Lower lobe of right lung (tissue), 2 donors: ENCODE data around the gene LRRC61. TPM values are rescaled to one million over a fixed set of nuclear protein-coding genes. Genes with fewer than 3 reads are reported as not detected.

Experiments used
- ATAC-seq, 2 donors: fragments of 200-7000 bp; cut with Tn5 transposase; one replicate each; pipeline ENCODE4 v1.9.1; 2020 to 2022; ENCODE audit warnings: mild to moderate bottlenecking in 2 of 2, moderate library complexity in 2 of 2
- DNase-seq: peaks from one replicate; pipeline ENCODE4 v3.0.0-alpha.2; 2020
- H3K27ac ChIP-seq: fragments of 200-600 bp; one replicate; pipeline ENCODE4 v1.8.0; 2022
- H3K27me3 ChIP-seq: fragments of 200-600 bp; one replicate; pipeline ENCODE4 v1.8.0; 2022; ENCODE audit warnings: low read depth
- H3K36me3 ChIP-seq: fragments of 200-600 bp; one replicate; pipeline ENCODE4 v1.8.0; 2022; ENCODE audit warnings: mild to moderate bottlenecking
- H3K4me1 ChIP-seq: fragments of 200-600 bp; one replicate; pipeline ENCODE4 v1.8.0; 2022
- H3K4me3 ChIP-seq: fragments of 200-600 bp; one replicate; pipeline ENCODE4 v1.8.0; 2022; ENCODE audit warnings: mild to moderate bottlenecking
- H3K9me3 ChIP-seq: fragments of 200-600 bp; one replicate; pipeline ENCODE4 v1.8.0; 2022
- CTCF ChIP-seq: fragments of 200-600 bp; IDR thresholded peaks from one replicate; pipeline ENCODE4 v1.8.0; 2022; ENCODE audit warnings: antibody characterized with exemption, mild to moderate bottlenecking
- intact Hi-C: fragments of 100-400 bp; cut with DNase I; formaldehyde crosslinking; loops from one replicate; pipeline ENCODE4 v1.11.0; 2022
- total RNA-seq: library from RNA; stranded (reverse); fragmentation: NEBNext Ultra II Directional; extraction: Animal tissue kit (Norgen Biotek cat#: 25700); gene quantifications from one replicate; pipeline ENCODE4 v1.2.1, GENCODE V29; 2021
- donor health status: DM: no; HTN: yes; CAD: no; lungs with severe emphysema.

LRRC61 gene
- total RNA-seq, 1 donor from 2014 or later: 16.2 TPM

DNA sequence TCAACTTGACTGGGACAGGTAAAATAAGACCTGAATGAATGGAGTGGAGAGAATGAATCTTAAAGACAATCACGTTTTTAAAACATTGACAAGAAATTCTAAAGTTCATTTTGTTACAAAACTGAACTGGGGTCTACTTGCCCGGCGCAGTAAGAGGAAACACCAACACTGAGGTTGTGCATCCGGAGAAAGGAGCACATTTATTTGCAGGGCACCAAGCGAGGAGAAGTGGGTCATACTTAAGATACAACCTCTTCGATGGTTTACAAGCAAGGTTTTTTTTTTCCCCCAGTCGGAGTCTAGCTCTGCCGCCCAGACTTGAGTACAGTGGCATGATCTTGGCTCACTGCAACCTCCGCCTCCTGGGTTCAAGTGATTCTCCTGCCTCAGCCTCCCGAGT, 42.0 kb downstream of the LRRC61 start:
- no peak for DNase-seq
- Histone ChIP-seq H3K36me3 (peaks cover 4% of the 10 kb centered on the region), H3K4me1 (peaks cover 23% of the 10 kb centered on the region), H3K27ac (peak overlapping the region; percentile 20), H3K9me3 (no peaks in the 10 kb centered on the region), H3K4me3 (no peak overlapping the region), H3K27me3 (no peaks in the 10 kb centered on the region)
- no peak for ATAC-seq
- intact Hi-C loops: no loop called here
- TF ChIP-seq CTCF: no peak

DNA sequence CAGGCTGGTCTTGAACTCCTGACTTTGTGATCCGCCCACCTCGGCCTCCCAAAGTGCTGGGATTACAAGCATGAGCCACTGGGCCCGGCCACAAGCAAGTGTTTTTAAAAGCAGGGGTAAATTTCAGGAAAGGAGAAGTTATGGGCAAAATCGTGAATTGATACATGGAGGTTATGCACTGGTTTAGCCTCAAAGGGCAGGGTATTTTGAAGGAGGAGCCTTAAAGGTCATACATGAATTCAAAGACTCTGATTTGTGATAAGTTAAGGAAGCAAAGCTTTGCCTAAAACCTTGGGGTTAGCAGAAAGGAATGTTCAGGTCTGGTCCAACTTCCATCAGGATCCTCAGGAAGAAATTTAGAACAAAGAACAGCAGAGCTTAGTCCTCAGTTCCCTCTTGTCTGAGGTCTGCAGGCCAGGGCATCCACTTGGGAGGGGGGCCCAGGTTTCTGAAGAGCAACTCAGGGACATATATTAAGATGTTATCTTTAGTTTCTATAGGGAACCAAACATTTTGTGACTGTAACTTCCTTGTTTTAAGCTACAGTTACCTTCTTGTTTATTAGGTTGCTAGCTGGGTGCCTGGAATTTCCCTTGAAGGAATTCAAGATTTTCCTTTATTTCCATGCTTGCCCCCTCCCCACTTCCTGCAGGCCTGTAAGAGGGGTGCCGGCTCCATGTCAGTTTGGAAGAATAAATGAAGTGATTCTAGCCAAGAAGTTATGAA, 42.7 kb downstream of the LRRC61 start:
- DNase-seq: no peak
- Histone ChIP-seq H3K4me1 (peaks cover 29% of the 10 kb centered on the region), H3K4me3 (no peak overlapping the region), H3K27ac (peak overlapping the region; percentile 20), H3K27me3 (no peaks in the 10 kb centered on the region), H3K9me3 (no peaks in the 10 kb centered on the region), H3K36me3 (peaks cover 11% of the 10 kb centered on the region)
- no peak for TF ChIP-seq CTCF
- intact Hi-C loops: no loop called here
- no peak for ATAC-seq

GRCh38 chr7:150367677-150368095, 44.5 kb downstream of the LRRC61 start:
- peak overlapping the region; percentile 95 for H3K27ac ChIP-seq
- no peaks in the 10 kb centered on the region for H3K27me3 ChIP-seq
- ATAC-seq (peak; percentile 76 to 88), DNase-seq (no peak)
- H3K4me1 ChIP-seq: peaks cover 32% of the 10 kb centered on the region
- intact Hi-C loops: no loop called here
- no peak for TF ChIP-seq CTCF
- H3K4me3 ChIP-seq: peak overlapping the region; percentile 95
- H3K36me3 ChIP-seq: peaks cover 29% of the 10 kb centered on the region
- no peaks in the 10 kb centered on the region for H3K9me3 ChIP-seq

DNA sequence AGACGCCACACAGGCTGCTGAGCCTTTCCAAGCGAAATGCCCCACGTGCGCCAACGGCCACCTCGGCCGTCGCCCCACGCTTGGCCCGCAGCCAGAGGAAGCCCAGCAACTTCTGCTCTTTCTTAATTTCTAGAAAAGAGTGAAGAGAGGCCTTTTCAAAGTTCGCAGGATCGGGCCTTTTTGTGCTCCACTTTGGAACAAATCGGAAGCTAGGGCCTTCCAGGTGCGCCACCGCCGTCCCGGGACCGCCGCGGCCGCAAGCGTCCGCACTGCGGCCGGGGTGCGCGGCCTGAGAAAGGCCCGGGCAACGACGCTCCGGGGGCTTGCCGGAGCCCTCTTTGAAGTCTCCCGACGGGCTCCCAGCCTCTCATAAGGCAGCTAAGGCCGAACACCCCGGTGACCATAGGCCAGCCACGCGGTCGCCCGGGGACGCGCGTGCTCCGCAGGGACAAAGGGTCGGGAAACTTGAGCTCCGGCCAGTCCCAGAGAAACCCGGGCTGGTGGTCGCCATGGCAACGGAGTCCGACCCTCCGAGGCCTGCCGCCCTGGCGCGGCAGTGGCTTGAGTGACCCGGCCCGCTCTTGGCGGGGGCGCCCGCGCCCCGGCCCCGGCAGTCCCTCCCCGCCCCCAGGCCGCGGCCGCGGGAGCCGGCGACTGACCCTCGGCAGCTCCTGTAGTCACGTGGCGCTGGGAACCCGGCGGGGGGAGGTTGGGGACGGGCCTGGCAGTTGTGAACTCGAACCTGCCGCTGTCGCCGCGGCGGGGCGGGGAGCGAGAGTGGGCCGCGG, 45.1 kb downstream of the LRRC61 start, which contains the start of gene REPIN1:
REPIN1 (plus strand) TSS at position 727 of the 788 bp plus-strand sequence. CDS start 890 bp downstream, outside the sequence.
- no peak for TF ChIP-seq CTCF
- ATAC-seq: peak; percentile 92 to 94
- no peaks in the 10 kb centered on the region for H3K9me3 ChIP-seq
- intact Hi-C loops: no loop called here
- H3K4me3 ChIP-seq: peak within 1 kb of the TSS; percentile 95
- peaks cover 38% of the 10 kb centered on the region for H3K4me1 ChIP-seq
- H3K27me3 ChIP-seq: no peaks in the 10 kb centered on the region
- peaks cover 35% of the 10 kb centered on the region for H3K36me3 ChIP-seq
- peak within 1 kb of the TSS; percentile 95 for H3K27ac ChIP-seq
- peak; percentile 95 for DNase-seq

GRCh38 chr7:150368884-150369747, 46.0 kb downstream of the LRRC61 start:
- TF ChIP-seq CTCF: no peak
- intact Hi-C loops: no loop called here
- DNase-seq (peak; percentile 75), ATAC-seq (peak; percentile 60 to 75)
- Histone ChIP-seq H3K9me3 (no peaks in the 10 kb centered on the region), H3K36me3 (peaks cover 43% of the 10 kb centered on the region), H3K27me3 (no peaks in the 10 kb centered on the region), H3K4me3 (peak overlapping the region; percentile 95), H3K27ac (peak overlapping the region; percentile 95), H3K4me1 (peaks cover 43% of the 10 kb centered on the region)
